ENCODE measurements around the gene TMEM182.

Gene TMEM182

GRCh38 chr2:102758439-102758838 is 3.4 kb upstream of the TMEM182 start:
- H3K27ac ChIP-seq (ENCODE audit: low read depth, low read length) = no peak overlapping the region
- no peak overlapping the region for H4K91ac ChIP-seq (ENCODE audit: low read depth, low read length)
- H3K9ac ChIP-seq (ENCODE audit: low read length) = no peak overlapping the region
- H2BK120ac ChIP-seq (ENCODE audit: insufficient read depth, low read length, poor library complexity) = no peak overlapping the region
- no peak overlapping the region for H3K14ac ChIP-seq (ENCODE audit: low read length)
- H2AK5ac ChIP-seq (ENCODE audit: low read length) = no peak overlapping the region
- H3K4me3 ChIP-seq (ENCODE audit: low read depth, low read length) = no peak overlapping the region
- no peak overlapping the region for H3K4me2 ChIP-seq (ENCODE audit: low read length)
- H4K8ac ChIP-seq (ENCODE audit: low read depth, low read length) = no peak overlapping the region
- no peak overlapping the region for H3K4ac ChIP-seq (ENCODE audit: low read depth, low read length)
- H3K18ac ChIP-seq (ENCODE audit: low read length) = no peak overlapping the region
- no peaks in the 10 kb centered on the region for H3K27me3 ChIP-seq (ENCODE audit: insufficient read depth, low read length)
- H3K23ac ChIP-seq (ENCODE audit: low read length) = no peak overlapping the region
- H3K36me3 ChIP-seq (ENCODE audit: control insufficient read depth in 1 of 2, insufficient read depth in 2 of 2, low read length in 2 of 2) = no peaks in the 10 kb centered on the region
- no peak overlapping the region for H2AFZ ChIP-seq (ENCODE audit: insufficient read depth, low read length, poor library complexity)
- DNase-seq = no peak
- no peak overlapping the region for H4K12ac ChIP-seq (ENCODE audit: low read depth, low read length)
- no peak overlapping the region for H2BK12ac ChIP-seq (ENCODE audit: low read length)
- no peaks in the 10 kb centered on the region for H3K9me3 ChIP-seq (ENCODE audit: insufficient read depth, low read depth, low read length)
- H3K79me1 ChIP-seq (ENCODE audit: low read length) = no peaks in the 10 kb centered on the region
- H3K79me2 ChIP-seq (ENCODE audit: control insufficient read depth, insufficient read depth, low read length, poor library complexity) = no peaks in the 10 kb centered on the region
- H3K4me1 ChIP-seq (ENCODE audit: control insufficient read depth in 1 of 2, insufficient read depth in 2 of 2, low read length in 2 of 2) = no peaks in the 10 kb centered on the region
- H2BK5ac ChIP-seq (ENCODE audit: low read depth, low read length, poor library complexity) = no peak overlapping the region

GRCh38 chr2:102764083-102764482 is 2.3 kb downstream of the TMEM182 start:
- H3K14ac ChIP-seq (ENCODE audit: low read length) = no peak overlapping the region
- no peak for DNase-seq
- WGBS (ENCODE audit: extremely low coverage, insufficient coverage, insufficient read length) = no CpG with 5 or more reads among the region's 6 CpGs
- H3K27me3 ChIP-seq (ENCODE audit: insufficient read depth, low read length) = no peaks in the 10 kb centered on the region
- no peak overlapping the region for H2BK12ac ChIP-seq (ENCODE audit: low read length)
- H3K36me3 ChIP-seq (ENCODE audit: control insufficient read depth in 1 of 2, insufficient read depth in 2 of 2, low read length in 2 of 2) = no peaks in the 10 kb centered on the region
- no peak overlapping the region for H4K12ac ChIP-seq (ENCODE audit: low read depth, low read length)
- H2AFZ ChIP-seq (ENCODE audit: insufficient read depth, low read length, poor library complexity) = no peak overlapping the region
- no peak overlapping the region for H2AK5ac ChIP-seq (ENCODE audit: low read length)
- no peak overlapping the region for H3K4me2 ChIP-seq (ENCODE audit: low read length)
- no peak overlapping the region for H3K27ac ChIP-seq (ENCODE audit: low read depth, low read length)
- no peak overlapping the region for H4K8ac ChIP-seq (ENCODE audit: low read depth, low read length)
- no peak overlapping the region for H3K4me3 ChIP-seq (ENCODE audit: low read depth, low read length)
- H3K23ac ChIP-seq (ENCODE audit: low read length) = no peak overlapping the region
- H3K4ac ChIP-seq (ENCODE audit: low read depth, low read length) = no peak overlapping the region
- H2BK120ac ChIP-seq (ENCODE audit: insufficient read depth, low read length, poor library complexity) = no peak overlapping the region
- H3K9ac ChIP-seq (ENCODE audit: low read length) = no peak overlapping the region
- H3K9me3 ChIP-seq (ENCODE audit: insufficient read depth, low read depth, low read length) = no peaks in the 10 kb centered on the region
- H2BK5ac ChIP-seq (ENCODE audit: low read depth, low read length, poor library complexity) = no peak overlapping the region
- no peaks in the 10 kb centered on the region for H3K4me1 ChIP-seq (ENCODE audit: control insufficient read depth in 1 of 2, insufficient read depth in 2 of 2, low read length in 2 of 2)
- H3K79me1 ChIP-seq (ENCODE audit: low read length) = no peaks in the 10 kb centered on the region
- H3K18ac ChIP-seq (ENCODE audit: low read length) = no peak overlapping the region
- no peaks in the 10 kb centered on the region for H3K79me2 ChIP-seq (ENCODE audit: control insufficient read depth, insufficient read depth, low read length, poor library complexity)
- H4K91ac ChIP-seq (ENCODE audit: low read depth, low read length) = no peak overlapping the region

DNA sequence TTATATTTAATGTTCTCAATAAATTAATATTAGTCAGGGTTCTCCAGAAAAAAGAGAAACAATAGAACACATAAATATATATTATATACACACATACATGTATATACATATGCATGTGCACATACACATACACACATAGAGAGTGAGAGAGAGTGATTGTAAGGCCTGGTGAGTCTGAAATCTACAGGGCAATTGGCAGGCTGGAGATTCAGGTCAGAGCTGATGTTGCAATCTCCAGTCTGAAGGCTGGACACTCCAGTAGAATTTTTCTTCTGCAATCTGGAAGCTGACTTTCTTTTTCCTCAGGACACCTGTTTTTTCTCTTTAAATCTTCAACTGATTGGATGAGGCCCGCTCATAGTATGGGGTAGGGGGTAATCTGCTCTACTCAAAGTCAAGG is 3.2 kb downstream of the TMEM182 start:
- H2BK120ac ChIP-seq (ENCODE audit: insufficient read depth, low read length, poor library complexity) = no peak overlapping the region
- no peaks in the 10 kb centered on the region for H3K4me1 ChIP-seq (ENCODE audit: control insufficient read depth in 1 of 2, insufficient read depth in 2 of 2, low read length in 2 of 2)
- H3K4me2 ChIP-seq (ENCODE audit: low read length) = no peak overlapping the region
- no peaks in the 10 kb centered on the region for H3K79me1 ChIP-seq (ENCODE audit: low read length)
- no peak overlapping the region for H4K8ac ChIP-seq (ENCODE audit: low read depth, low read length)
- no peak overlapping the region for H3K4me3 ChIP-seq (ENCODE audit: low read depth, low read length)
- no peak overlapping the region for H3K14ac ChIP-seq (ENCODE audit: low read length)
- no peak for DNase-seq
- WGBS (ENCODE audit: extremely low coverage, insufficient coverage, insufficient read length) = no CpG with 5 or more reads among the region's 1 CpG
- H3K27me3 ChIP-seq (ENCODE audit: insufficient read depth, low read length) = no peaks in the 10 kb centered on the region
- no peaks in the 10 kb centered on the region for H3K36me3 ChIP-seq (ENCODE audit: control insufficient read depth in 1 of 2, insufficient read depth in 2 of 2, low read length in 2 of 2)
- no peak overlapping the region for H2AFZ ChIP-seq (ENCODE audit: insufficient read depth, low read length, poor library complexity)
- H3K9ac ChIP-seq (ENCODE audit: low read length) = no peak overlapping the region
- H3K23ac ChIP-seq (ENCODE audit: low read length) = no peak overlapping the region
- no peak overlapping the region for H3K4ac ChIP-seq (ENCODE audit: low read depth, low read length)
- no peak overlapping the region for H2BK5ac ChIP-seq (ENCODE audit: low read depth, low read length, poor library complexity)
- no peaks in the 10 kb centered on the region for H3K9me3 ChIP-seq (ENCODE audit: insufficient read depth, low read depth, low read length)
- H4K91ac ChIP-seq (ENCODE audit: low read depth, low read length) = no peak overlapping the region
- H3K18ac ChIP-seq (ENCODE audit: low read length) = no peak overlapping the region
- H3K79me2 ChIP-seq (ENCODE audit: control insufficient read depth, insufficient read depth, low read length, poor library complexity) = no peaks in the 10 kb centered on the region
- H4K12ac ChIP-seq (ENCODE audit: low read depth, low read length) = no peak overlapping the region
- H2BK12ac ChIP-seq (ENCODE audit: low read length) = no peak overlapping the region
- no peak overlapping the region for H3K27ac ChIP-seq (ENCODE audit: low read depth, low read length)
- no peak overlapping the region for H2AK5ac ChIP-seq (ENCODE audit: low read length)

GRCh38 chr2:102768253-102768652 is 6.4 kb downstream of the TMEM182 start:
- no peak overlapping the region for H2BK12ac ChIP-seq (ENCODE audit: low read length)

GRCh38 chr2:102768892-102769291 is 7.1 kb downstream of the TMEM182 start:
- H3K4me2 ChIP-seq (ENCODE audit: low read length) = no peak overlapping the region
- H3K23ac ChIP-seq (ENCODE audit: low read length) = no peak overlapping the region
- H3K4me1 ChIP-seq (ENCODE audit: control insufficient read depth in 1 of 2, insufficient read depth in 2 of 2, low read length in 2 of 2) = no peaks in the 10 kb centered on the region
- H4K91ac ChIP-seq (ENCODE audit: low read depth, low read length) = no peak overlapping the region
- H3K9ac ChIP-seq (ENCODE audit: low read length) = no peak overlapping the region
- H4K12ac ChIP-seq (ENCODE audit: low read depth, low read length) = no peak overlapping the region
- no peak overlapping the region for H2AK5ac ChIP-seq (ENCODE audit: low read length)
- no peak overlapping the region for H3K27ac ChIP-seq (ENCODE audit: low read depth, low read length)
- no peak overlapping the region for H2BK5ac ChIP-seq (ENCODE audit: low read depth, low read length, poor library complexity)
- H3K9me3 ChIP-seq (ENCODE audit: insufficient read depth, low read depth, low read length) = no peaks in the 10 kb centered on the region
- H3K4me3 ChIP-seq (ENCODE audit: low read depth, low read length) = no peak overlapping the region
- H3K79me2 ChIP-seq (ENCODE audit: control insufficient read depth, insufficient read depth, low read length, poor library complexity) = no peaks in the 10 kb centered on the region
- H2AFZ ChIP-seq (ENCODE audit: insufficient read depth, low read length, poor library complexity) = no peak overlapping the region
- no peaks in the 10 kb centered on the region for H3K36me3 ChIP-seq (ENCODE audit: control insufficient read depth in 1 of 2, insufficient read depth in 2 of 2, low read length in 2 of 2)
- H3K18ac ChIP-seq (ENCODE audit: low read length) = no peak overlapping the region
- H4K8ac ChIP-seq (ENCODE audit: low read depth, low read length) = no peak overlapping the region
- no peak overlapping the region for H3K4ac ChIP-seq (ENCODE audit: low read depth, low read length)
- H2BK12ac ChIP-seq (ENCODE audit: low read length) = no peak overlapping the region
- H3K14ac ChIP-seq (ENCODE audit: low read length) = no peak overlapping the region
- no peak for DNase-seq
- H2BK120ac ChIP-seq (ENCODE audit: insufficient read depth, low read length, poor library complexity) = no peak overlapping the region
- H3K79me1 ChIP-seq (ENCODE audit: low read length) = no peaks in the 10 kb centered on the region
- no peaks in the 10 kb centered on the region for H3K27me3 ChIP-seq (ENCODE audit: insufficient read depth, low read length)

More at GRCh38 chr2:102768253-102768652, 6.4 kb downstream of the TMEM182 start:
- no CpG with 5 or more reads among the region's 3 CpGs for WGBS (ENCODE audit: extremely low coverage, insufficient coverage, insufficient read length)
- Histone ChIP-seq H3K18ac (ENCODE audit: low read length) (no peak overlapping the region), H3K4me1 (ENCODE audit: control insufficient read depth in 1 of 2, insufficient read depth in 2 of 2, low read length in 2 of 2) (no peaks in the 10 kb centered on the region), H3K9me3 (ENCODE audit: insufficient read depth, low read depth, low read length) (no peaks in the 10 kb centered on the region), H3K27ac (ENCODE audit: low read depth, low read length) (no peak overlapping the region), H2BK5ac (ENCODE audit: low read depth, low read length, poor library complexity) (no peak overlapping the region), H3K9ac (ENCODE audit: low read length) (no peak overlapping the region), H3K23ac (ENCODE audit: low read length) (no peak overlapping the region), H3K27me3 (ENCODE audit: insufficient read depth, low read length) (no peaks in the 10 kb centered on the region), H2BK120ac (ENCODE audit: insufficient read depth, low read length, poor library complexity) (no peak overlapping the region), H3K4me2 (ENCODE audit: low read length) (no peak overlapping the region), H3K79me1 (ENCODE audit: low read length) (no peaks in the 10 kb centered on the region), H3K36me3 (ENCODE audit: control insufficient read depth in 1 of 2, insufficient read depth in 2 of 2, low read length in 2 of 2) (no peaks in the 10 kb centered on the region), H4K91ac (ENCODE audit: low read depth, low read length) (no peak overlapping the region), H3K4me3 (ENCODE audit: low read depth, low read length) (no peak overlapping the region), H2AK5ac (ENCODE audit: low read length) (no peak overlapping the region), H4K8ac (ENCODE audit: low read depth, low read length) (no peak overlapping the region), H3K4ac (ENCODE audit: low read depth, low read length) (no peak overlapping the region), H3K14ac (ENCODE audit: low read length) (no peak overlapping the region), H2AFZ (ENCODE audit: insufficient read depth, low read length, poor library complexity) (no peak overlapping the region), H3K79me2 (ENCODE audit: control insufficient read depth, insufficient read depth, low read length, poor library complexity) (no peaks in the 10 kb centered on the region), H4K12ac (ENCODE audit: low read depth, low read length) (no peak overlapping the region)
- no peak for DNase-seq

All from trophoblast cell (in vitro differentiated cells and primary cell).